Measurements from ENCODE around the gene PRTN3. TPM values are rescaled to one million over a fixed set of nuclear protein-coding genes. Genes with fewer than 3 reads are reported as not detected.

The PRTN3 gene
- total and polyA plus RNA-seq, 12 donors: 0.20 to 0.40 (median 0.33) TPM; not detected in 8

- intact Hi-C loops (cut with DNase I): no loop called here
- Histone ChIP-seq H3K4me1 (replicated peaks in 1 of 2) (peaks cover 5 to 7% of the 10 kb centered on the region in 2 donors), H3K9me3 (replicated peaks in 1 of 3) (no peaks in the 10 kb centered on the region), H3K4me3 (no peak overlapping the region), H3K36me3 (replicated peaks in 1 of 2) (no peaks in the 10 kb centered on the region), H3K27me3 (peaks cover 27% of the 10 kb centered on the region), H3K27ac (no peak overlapping the region)
- 63 to 70% (median 67%) methylated on average over 7 to 12 of the region's 12 CpGs for WGBS, 4 donors
- no peak for DNase-seq
- TF ChIP-seq POLR2A (IDR thresholded peaks at IDR 0.05): no peak
- TF ChIP-seq, protein P1, sequence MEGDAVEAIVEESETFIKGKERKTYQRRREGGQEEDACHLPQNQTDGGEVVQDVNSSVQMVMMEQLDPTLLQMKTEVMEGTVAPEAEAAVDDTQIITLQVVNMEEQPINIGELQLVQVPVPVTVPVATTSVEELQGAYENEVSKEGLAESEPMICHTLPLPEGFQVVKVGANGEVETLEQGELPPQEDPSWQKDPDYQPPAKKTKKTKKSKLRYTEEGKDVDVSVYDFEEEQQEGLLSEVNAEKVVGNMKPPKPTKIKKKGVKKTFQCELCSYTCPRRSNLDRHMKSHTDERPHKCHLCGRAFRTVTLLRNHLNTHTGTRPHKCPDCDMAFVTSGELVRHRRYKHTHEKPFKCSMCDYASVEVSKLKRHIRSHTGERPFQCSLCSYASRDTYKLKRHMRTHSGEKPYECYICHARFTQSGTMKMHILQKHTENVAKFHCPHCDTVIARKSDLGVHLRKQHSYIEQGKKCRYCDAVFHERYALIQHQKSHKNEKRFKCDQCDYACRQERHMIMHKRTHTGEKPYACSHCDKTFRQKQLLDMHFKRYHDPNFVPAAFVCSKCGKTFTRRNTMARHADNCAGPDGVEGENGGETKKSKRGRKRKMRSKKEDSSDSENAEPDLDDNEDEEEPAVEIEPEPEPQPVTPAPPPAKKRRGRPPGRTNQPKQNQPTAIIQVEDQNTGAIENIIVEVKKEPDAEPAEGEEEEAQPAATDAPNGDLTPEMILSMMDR (IDR thresholded peaks at IDR 0.05): no peak
Measured at GRCh38 chr19:823565-824121, 17.2 kb upstream of the PRTN3 start.

GRCh38 chr19:824885-825284 lies 15.9 kb upstream of the PRTN3 start:
- intact Hi-C loops (cut with DNase I): no loop called here
- Histone ChIP-seq H3K9me3 (replicated peaks in 1 of 3) (no peaks in the 10 kb centered on the region), H3K4me1 (replicated peaks in 1 of 2) (peaks cover 5 to 7% of the 10 kb centered on the region in 2 donors), H3K36me3 (replicated peaks in 1 of 2) (no peaks in the 10 kb centered on the region), H3K27me3 (peaks cover 27% of the 10 kb centered on the region), H3K27ac (no peak overlapping the region), H3K4me3 (no peak overlapping the region)
- DNase-seq: no peak
- WGBS, 4 donors: 62 to 81% (median 76%) methylated on average over 13 to 15 of the region's 15 CpGs
- TF ChIP-seq, protein P1 (IDR thresholded peaks at IDR 0.05): no peak
- no peak for TF ChIP-seq POLR2A (IDR thresholded peaks at IDR 0.05)

- 74 to 84% (median 77%) methylated on average over 19 of the region's 19 CpGs for WGBS, 4 donors
Measured at GRCh38 chr19:825897-826644, 14.7 kb upstream of the PRTN3 start.

DNA sequence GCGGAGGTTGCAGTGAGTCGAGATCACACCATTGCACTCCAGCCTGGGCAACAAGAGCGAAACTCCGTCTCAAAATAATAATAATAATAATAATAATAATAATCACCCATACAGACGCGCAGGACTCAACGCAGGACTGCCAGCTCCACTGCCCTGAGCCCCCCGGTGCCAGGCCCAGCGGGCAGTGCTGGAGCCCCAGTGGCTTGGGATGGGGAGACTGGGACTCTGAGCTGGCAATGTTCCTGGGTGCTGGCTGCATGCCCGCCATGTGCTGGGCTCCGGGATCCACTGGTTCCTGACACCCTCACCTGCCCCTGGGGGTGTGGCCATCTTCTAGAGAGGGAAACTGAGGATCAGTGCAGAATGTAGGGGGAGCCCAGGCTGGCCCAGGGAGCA lies 13.5 kb upstream of the PRTN3 start:
- intact Hi-C loops (cut with DNase I): no loop called here
- no peak for DNase-seq
- H3K4me3 ChIP-seq: no peak overlapping the region
- TF ChIP-seq, protein P1 (IDR thresholded peaks at IDR 0.05): no peak
- no peak for TF ChIP-seq POLR2A (IDR thresholded peaks at IDR 0.05)
- H3K36me3 ChIP-seq (replicated peaks in 1 of 2): no peaks in the 10 kb centered on the region
- WGBS, 4 donors: 81 to 94% (median 85%) methylated on average over 7 to 11 of the region's 11 CpGs
- H3K27me3 ChIP-seq: peaks cover 16% of the 10 kb centered on the region
- no peaks in the 10 kb centered on the region for H3K4me1 ChIP-seq (replicated peaks in 1 of 2)
- no peaks in the 10 kb centered on the region for H3K9me3 ChIP-seq (replicated peaks in 1 of 3)
- no peak overlapping the region for H3K27ac ChIP-seq

More at GRCh38 chr19:825897-826644, 14.7 kb upstream of the PRTN3 start:
- Histone ChIP-seq H3K9me3 (replicated peaks in 1 of 3) (no peaks in the 10 kb centered on the region), H3K4me1 (replicated peaks in 1 of 2) (peaks cover 5 to 7% of the 10 kb centered on the region in 2 donors), H3K4me3 (no peak overlapping the region), H3K36me3 (replicated peaks in 1 of 2) (no peaks in the 10 kb centered on the region), H3K27ac (no peak overlapping the region), H3K27me3 (peaks cover 27% of the 10 kb centered on the region)
- TF ChIP-seq, protein P1 (IDR thresholded peaks at IDR 0.05): no peak
- TF ChIP-seq POLR2A (IDR thresholded peaks at IDR 0.05): no peak
- DNase-seq: no peak
- intact Hi-C loops (cut with DNase I): no loop called here

All from adrenal gland (tissue), 12 donors.